GM21447 (cell line): ENCODE results near the gene MVD.

Experiments used
- ATAC-seq: cut with Tn5 transposase; IDR thresholded peaks from one replicate; pipeline ENCODE4 v1.9.1; 2021; ENCODE audit not compliant: unreplicated experiment

Gene MVD

GRCh38 chr16:88662843-88663606 lies at the start of gene MVD:
MVD (minus strand) TSS chr16:88663091; CDS start chr16:88663080, 11 bp downstream.
- ATAC-seq, result peak; percentile 88

GRCh38 chr16:88712362-88712979 lies 49.6 kb upstream of the MVD start:
- ATAC-seq, result no peak

GRCh38 chr16:88711750-88712340 lies 49.0 kb upstream of the MVD start:
- no peak for ATAC-seq

- ATAC-seq, result no peak
Measured at GRCh38 chr16:88710556-88710955, 47.7 kb upstream of the MVD start.

GRCh38 chr16:88706965-88707826 lies 44.3 kb upstream of the MVD start:
- no peak for ATAC-seq

GRCh38 chr16:88706229-88706964 lies 43.5 kb upstream of the MVD start, which contains the start of the genes CTU2 and RNF166:
CTU2 (plus strand) TSS chr16:88706503; CDS start chr16:88706531, 28 bp downstream.
RNF166 (minus strand) TSS chr16:88706408; CDS start chr16:88706325, 83 bp downstream.
- ATAC-seq, result peak; percentile 31

GRCh38 chr16:88705801-88706228 lies 42.9 kb upstream of the MVD start:
- ATAC-seq, result peak; percentile 3

GRCh38 chr16:88705076-88705684 lies 42.3 kb upstream of the MVD start:
- ATAC-seq, result no peak

GRCh38 chr16:88703486-88704309 lies 40.8 kb upstream of the MVD start:
- ATAC-seq, result no peak

GRCh38 chr16:88702371-88703210 lies 39.7 kb upstream of the MVD start:
- no peak for ATAC-seq

GRCh38 chr16:88701581-88702370 lies 38.9 kb upstream of the MVD start:
- ATAC-seq, result no peak

GRCh38 chr16:88700636-88701482 lies 38.0 kb upstream of the MVD start:
- ATAC-seq, result peak; percentile 66

GRCh38 chr16:88700322-88700635 lies 37.4 kb upstream of the MVD start:
- no peak for ATAC-seq

GRCh38 chr16:88699180-88699579 lies 36.3 kb upstream of the MVD start:
- ATAC-seq, result no peak

- ATAC-seq, result no peak
Measured at GRCh38 chr16:88698646-88699045, 35.8 kb upstream of the MVD start.

GRCh38 chr16:88697831-88698615 lies 35.1 kb upstream of the MVD start:
- ATAC-seq, result no peak
